A673 (cell line): ENCODE data around the gene EYA3. TPM values are rescaled to one million over a fixed set of nuclear protein-coding genes. Genes with fewer than 3 reads are reported as not detected.

ENCODE experiments used
- BruUV-seq: library from RNA; stranded (reverse); fragments of 400-500 nt; replicated peaks from 2 replicates; lab custom pipeline; 2021; lab: Mats Ljungman, UMichigan
- CTCF ChIA-PET: fragments of 300-600 bp; sonication (Branson Sonifier 250); formaldehyde crosslinking; loops from one replicate; lab custom pipeline; 2022; ENCODE audit warnings: antibody characterized with exemption; lab: Charles Lee
- POLR2A ChIA-PET: fragments of 300-600 bp; sonication (Branson Sonifier 250); formaldehyde crosslinking; loops from one replicate; lab custom pipeline; 2022; ENCODE audit warnings: antibody characterized with exemption; ENCODE audit not compliant: low non-redundant PET; lab: Charles Lee
- DNase-seq: peaks from one replicate; pipeline ENCODE4 v3.0.0-alpha.2; 2015; ENCODE audit warnings: low spot score
- H3K27ac ChIP-seq: fragments of 200-600 bp; sonication (generic); 2 replicates; pipeline ENCODE4 v1.5.1; 2016; ENCODE audit warnings: mixed run types, low read depth, mild to moderate bottlenecking, mixed read lengths, antibody characterized with exemption, low read length; ENCODE audit not compliant: poor library complexity, severe bottlenecking
- H3K27me3 ChIP-seq: fragments of 200-600 bp; sonication (generic); replicated peaks from 2 replicates; pipeline ENCODE4 v1.6.1; 2017; ENCODE audit warnings: mixed run types, low read depth, mild to moderate bottlenecking, mixed read lengths, antibody characterized with exemption, low read length; ENCODE audit not compliant: insufficient read depth, poor library complexity
- H3K36me3 ChIP-seq: fragments of 200-600 bp; sonication (generic); 2 replicates; pipeline ENCODE4 v1.6.1; 2016; ENCODE audit warnings: mixed run types, mild to moderate bottlenecking, mixed read lengths, antibody characterized with exemption, low read length; ENCODE audit not compliant: insufficient read depth, poor library complexity, severe bottlenecking
- H3K4me1 ChIP-seq: fragments of 200-600 bp; sonication (generic); 2 replicates; pipeline ENCODE4 v1.6.1; 2017; ENCODE audit warnings: mixed run types, mild to moderate bottlenecking, mixed read lengths, antibody characterized with exemption, low read length; ENCODE audit not compliant: insufficient read depth, poor library complexity, severe bottlenecking
- H3K4me3 ChIP-seq: fragments of 200-600 bp; sonication (generic); 2 replicates; pipeline ENCODE4 v1.5.1; 2016; ENCODE audit warnings: low read depth, mixed run types, mild to moderate bottlenecking, mixed read lengths, low read length; ENCODE audit not compliant: poor library complexity, severe bottlenecking
- H3K9me3 ChIP-seq: fragments of 200-600 bp; sonication (generic); 2 replicates; pipeline ENCODE4 v1.6.1; 2016; ENCODE audit warnings: mixed run types, low read depth, mild to moderate bottlenecking, mixed read lengths, antibody characterized with exemption, low read length; ENCODE audit not compliant: poor library complexity, severe bottlenecking
- CTCF ChIP-seq: fragments of 300-800, 200-600 bp; sonication (generic); conservative IDR thresholded peaks from 2 replicates; pipeline ENCODE4 v1.5.1; 2017; ENCODE audit warnings: low read depth, mild to moderate bottlenecking, antibody characterized with exemption, low read length, moderate library complexity, mixed read lengths
- EZH2 ChIP-seq: fragments of 200-600 bp; sonication (generic); IDR thresholded peaks from 2 replicates; pipeline ENCODE4 v1.6.1; 2017; ENCODE audit warnings: borderline replicate concordance, low read depth, mild to moderate bottlenecking, mixed read lengths, antibody characterized with exemption, low read length; ENCODE audit not compliant: poor library complexity, severe bottlenecking
- intact Hi-C: fragments of 100-400 bp; cut with micrococcal nuclease; formaldehyde crosslinking; loops from one replicate; pipeline ENCODE4 v1.10.0; 2022; ENCODE audit not compliant: unreplicated experiment
- total RNA-seq: library from RNA; stranded (reverse); gene quantifications from 2 replicates; pipeline ENCODE4 v1.2.3, GENCODE V29; 2021

The EYA3 gene
- total RNA-seq, 1 experiment from 2014 or later = 33.4 TPM

DNA sequence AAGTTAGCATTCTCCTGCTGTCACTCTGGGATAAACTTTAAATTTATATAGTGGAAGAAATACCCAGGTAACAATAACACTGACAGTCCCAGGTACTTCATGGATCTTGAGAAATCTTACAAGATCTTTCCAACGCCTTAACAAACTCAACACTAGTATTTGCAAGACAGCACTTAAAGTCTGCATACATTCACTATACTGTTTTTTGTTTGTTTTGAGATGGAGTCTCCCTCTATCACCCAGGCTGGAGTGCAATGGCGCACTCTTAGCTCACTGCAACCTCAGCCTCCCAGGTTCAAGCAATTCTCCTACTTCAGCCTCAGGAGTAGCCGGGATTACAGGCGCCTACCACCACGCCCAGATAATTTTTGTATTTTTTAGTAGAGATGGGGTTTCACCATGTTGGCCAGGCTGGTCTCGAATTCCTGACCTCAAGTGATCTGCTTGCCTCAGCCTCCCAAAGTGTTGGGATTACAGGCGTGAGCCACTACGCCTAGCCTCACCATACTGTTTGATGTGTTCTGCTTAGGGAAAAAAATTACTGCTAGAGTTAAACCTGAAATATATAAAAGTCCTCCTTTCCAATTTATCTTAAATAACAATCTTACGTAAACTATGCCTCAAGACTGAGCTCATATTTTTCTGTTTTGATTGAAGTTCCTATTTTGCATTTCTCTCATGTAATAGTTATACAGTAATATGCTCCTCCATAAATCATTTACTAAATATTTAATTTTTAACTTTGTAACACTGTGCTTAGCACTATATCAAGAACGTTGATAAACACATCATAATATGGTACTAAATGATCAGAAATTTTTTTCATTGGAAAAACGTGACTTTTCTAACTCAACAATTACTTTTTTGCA, 17.5 kb downstream of the EYA3 start:
- Histone ChIP-seq H3K36me3 (no peaks in the 10 kb centered on the region), H3K4me3 (no peak overlapping the region), H3K9me3 (no peaks in the 10 kb centered on the region), H3K4me1 (peaks cover 17% of the 10 kb centered on the region), H3K27me3 (no peaks in the 10 kb centered on the region), H3K27ac (no peak overlapping the region)
- TF ChIP-seq EZH2 = no peak
- no peak for TF ChIP-seq CTCF
- no TSS peak for BruUV-seq
- intact Hi-C loops = no loop called here
- ChIA-PET POLR2A (no interaction called here), CTCF (no interaction called here)
- DNase-seq = no peak

DNA sequence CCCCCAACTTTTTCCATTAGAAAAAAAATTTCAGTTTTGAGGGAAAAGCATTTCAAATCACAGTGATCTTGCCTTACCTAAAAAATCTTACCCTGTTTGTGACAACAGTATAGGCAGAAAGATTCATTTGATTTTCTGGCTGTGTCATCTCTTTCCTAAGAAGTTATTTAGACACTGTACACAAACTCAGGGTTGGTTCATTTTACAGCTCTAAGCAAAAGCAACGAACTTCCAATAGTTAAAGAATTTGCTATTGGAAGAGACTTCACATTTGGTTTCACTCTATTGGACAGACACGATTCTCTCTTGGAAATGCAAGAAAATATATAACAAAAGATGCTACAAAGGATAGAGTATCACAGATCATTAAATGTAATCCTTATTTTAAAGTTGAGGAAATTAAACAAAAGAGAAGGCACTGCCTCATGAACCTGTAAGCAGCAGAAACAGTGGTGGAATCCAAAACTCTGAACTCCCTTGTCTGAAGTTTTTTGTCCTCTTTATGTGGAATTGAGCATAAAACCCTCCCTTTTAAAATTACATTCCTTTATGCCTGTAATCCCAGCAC, 20.8 kb downstream of the EYA3 start:
- intact Hi-C loops = no loop called here
- POLR2A ChIA-PET = no interaction called here

More for the DNA sequence above, 20.8 kb downstream of the EYA3 start:
- no TSS peak for BruUV-seq
- Histone ChIP-seq H3K27ac (no peak overlapping the region), H3K4me1 (peaks cover 21% of the 10 kb centered on the region), H3K36me3 (no peaks in the 10 kb centered on the region), H3K9me3 (no peaks in the 10 kb centered on the region), H3K27me3 (no peaks in the 10 kb centered on the region), H3K4me3 (no peak overlapping the region)
- CTCF ChIA-PET = no interaction called here
- no peak for DNase-seq
- TF ChIP-seq CTCF = no peak
- no peak for TF ChIP-seq EZH2
